Measurements from ENCODE around the gene HLCS.

The HLCS gene

GRCh38 chr21:36761685-36762084 lies 204.8 kb downstream of the HLCS start:
- Histone ChIP-seq H3K27me3 (ENCODE audit: low read length) (no peaks in the 10 kb centered on the region), H2AFZ (ENCODE audit: low read depth, low read length, severe bottlenecking) (no peak overlapping the region), H3F3A (ENCODE audit: insufficient read depth) (no peaks in the 10 kb centered on the region), H3K9ac (ENCODE audit: low read length) (no peak overlapping the region), H3K4me3 (ENCODE audit: insufficient read depth, low read length, poor library complexity, severe bottlenecking) (no peak overlapping the region), H3K27ac (ENCODE audit: low read depth, low read length) (no peak overlapping the region), H4K20me1 (ENCODE audit: low read depth, low read length) (no peaks in the 10 kb centered on the region), H3K4me2 (ENCODE audit: low read depth, low read length, poor library complexity, severe bottlenecking) (no peak overlapping the region), H3K79me2 (ENCODE audit: insufficient read depth, low read length) (no peaks in the 10 kb centered on the region), H3K9me2 (replicated peaks; ENCODE audit: insufficient read depth, low read length) (no peaks in the 10 kb centered on the region), H3K36me3 (ENCODE audit: low read length) (no peaks in the 10 kb centered on the region), H3K9me3 (ENCODE audit: insufficient read depth, low read length) (no peaks in the 10 kb centered on the region)
- no peak for TF ChIP-seq EZH2phosphoT487 (conservative IDR thresholded peaks at IDR 0.05; ENCODE audit: low read length)
- no peak for TF ChIP-seq CTCF (IDR thresholded peaks at IDR 0.05; ENCODE audit: insufficient read depth, low read length, poor library complexity, severe bottlenecking)

- Histone ChIP-seq H3K27ac (ENCODE audit: low read depth, low read length) (no peak overlapping the region), H3F3A (ENCODE audit: insufficient read depth) (no peaks in the 10 kb centered on the region), H3K9me2 (replicated peaks; ENCODE audit: insufficient read depth, low read length) (no peaks in the 10 kb centered on the region), H3K79me2 (ENCODE audit: insufficient read depth, low read length) (no peaks in the 10 kb centered on the region), H3K4me2 (ENCODE audit: low read depth, low read length, poor library complexity, severe bottlenecking) (no peak overlapping the region), H3K27me3 (ENCODE audit: low read length) (no peaks in the 10 kb centered on the region), H3K36me3 (ENCODE audit: low read length) (no peaks in the 10 kb centered on the region), H3K9ac (ENCODE audit: low read length) (no peak overlapping the region), H3K4me3 (ENCODE audit: insufficient read depth, low read length, poor library complexity, severe bottlenecking) (no peak overlapping the region), H2AFZ (ENCODE audit: low read depth, low read length, severe bottlenecking) (no peak overlapping the region), H4K20me1 (ENCODE audit: low read depth, low read length) (no peaks in the 10 kb centered on the region), H3K9me3 (ENCODE audit: insufficient read depth, low read length) (no peaks in the 10 kb centered on the region)
- TF ChIP-seq EZH2phosphoT487 (conservative IDR thresholded peaks at IDR 0.05; ENCODE audit: low read length) (no peak), CTCF (IDR thresholded peaks at IDR 0.05; ENCODE audit: insufficient read depth, low read length, poor library complexity, severe bottlenecking) (no peak)
Measured at GRCh38 chr21:36759348-36760083, 207.0 kb downstream of the HLCS start.

GRCh38 chr21:36757196-36757595 lies 209.3 kb downstream of the HLCS start:
- H3K9ac ChIP-seq (ENCODE audit: low read length) = no peak overlapping the region
- no peaks in the 10 kb centered on the region for H3F3A ChIP-seq (ENCODE audit: insufficient read depth)
- H3K79me2 ChIP-seq (ENCODE audit: insufficient read depth, low read length) = no peaks in the 10 kb centered on the region

More at GRCh38 chr21:36757196-36757595, 209.3 kb downstream of the HLCS start:
- no peak overlapping the region for H3K4me2 ChIP-seq (ENCODE audit: low read depth, low read length, poor library complexity, severe bottlenecking)
- no peak overlapping the region for H2AFZ ChIP-seq (ENCODE audit: low read depth, low read length, severe bottlenecking)
- no peak overlapping the region for H3K27ac ChIP-seq (ENCODE audit: low read depth, low read length)
- H3K9me3 ChIP-seq (ENCODE audit: insufficient read depth, low read length) = no peaks in the 10 kb centered on the region
- no peaks in the 10 kb centered on the region for H3K27me3 ChIP-seq (ENCODE audit: low read length)
- no peaks in the 10 kb centered on the region for H3K9me2 ChIP-seq (replicated peaks; ENCODE audit: insufficient read depth, low read length)
- TF ChIP-seq EZH2phosphoT487 (conservative IDR thresholded peaks at IDR 0.05; ENCODE audit: low read length) (no peak), CTCF (IDR thresholded peaks at IDR 0.05; ENCODE audit: insufficient read depth, low read length, poor library complexity, severe bottlenecking) (no peak)
- H4K20me1 ChIP-seq (ENCODE audit: low read depth, low read length) = no peaks in the 10 kb centered on the region
- no peak overlapping the region for H3K4me3 ChIP-seq (ENCODE audit: insufficient read depth, low read length, poor library complexity, severe bottlenecking)
- H3K36me3 ChIP-seq (ENCODE audit: low read length) = no peaks in the 10 kb centered on the region

All from SU-DHL-6 (cell line).